Measurements from ENCODE around the gene GNA14. TPM values are rescaled to one million over a fixed set of nuclear protein-coding genes. Genes with fewer than 3 reads are reported as not detected.

The GNA14 gene
- polyA plus RNA-seq, 2 of the 4 experiments (the other 2 are of a cell fraction), result 0.04 to 0.06 TPM

GRCh38 chr9:77679088-77679487 is 31.0 kb upstream of the GNA14 start:
- H3K4me1 ChIP-seq, result no peaks in the 10 kb centered on the region
- no peak for TF ChIP-seq PHF8 (IDR thresholded peaks at IDR 0.05; ENCODE audit: borderline replicate concordance, low read depth)
- no peak for TF ChIP-seq TP53 (CRISPR knock-in tag; IDR thresholded peaks at IDR 0.05)
- no peak for TF ChIP-seq ZNF302 (CRISPR knock-in tag; IDR thresholded peaks at IDR 0.05)
- TF ChIP-seq NPAS2 (CRISPR knock-in tag; IDR thresholded peaks at IDR 0.05; ENCODE audit: borderline replicate concordance), result no peak
- TF ChIP-seq, protein P1, sequence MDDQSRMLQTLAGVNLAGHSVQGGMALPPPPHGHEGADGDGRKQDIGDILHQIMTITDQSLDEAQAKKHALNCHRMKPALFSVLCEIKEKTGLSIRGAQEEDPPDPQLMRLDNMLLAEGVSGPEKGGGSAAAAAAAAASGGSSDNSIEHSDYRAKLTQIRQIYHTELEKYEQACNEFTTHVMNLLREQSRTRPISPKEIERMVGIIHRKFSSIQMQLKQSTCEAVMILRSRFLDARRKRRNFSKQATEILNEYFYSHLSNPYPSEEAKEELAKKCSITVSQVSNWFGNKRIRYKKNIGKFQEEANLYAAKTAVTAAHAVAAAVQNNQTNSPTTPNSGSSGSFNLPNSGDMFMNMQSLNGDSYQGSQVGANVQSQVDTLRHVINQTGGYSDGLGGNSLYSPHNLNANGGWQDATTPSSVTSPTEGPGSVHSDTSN (IDR thresholded peaks at IDR 0.05), result no peak
- TF ChIP-seq HOXB13 (CRISPR knock-in tag; IDR thresholded peaks at IDR 0.05; ENCODE audit: low read depth), result no peak
- no peak for TF ChIP-seq KDM5A (IDR thresholded peaks at IDR 0.05)
- no peak for TF ChIP-seq SMC3 (IDR thresholded peaks at IDR 0.05)
- TF ChIP-seq ESRRA (IDR thresholded peaks at IDR 0.05; ENCODE audit: borderline replicate concordance, low read length), result no peak
- TF ChIP-seq POLR2A (IDR thresholded peaks at IDR 0.05; ENCODE audit: low read length), result no peak
- TF ChIP-seq GATA3 (IDR thresholded peaks at IDR 0.05; ENCODE audit: borderline replicate concordance), result no peak
- TF ChIP-seq, protein P2, sequence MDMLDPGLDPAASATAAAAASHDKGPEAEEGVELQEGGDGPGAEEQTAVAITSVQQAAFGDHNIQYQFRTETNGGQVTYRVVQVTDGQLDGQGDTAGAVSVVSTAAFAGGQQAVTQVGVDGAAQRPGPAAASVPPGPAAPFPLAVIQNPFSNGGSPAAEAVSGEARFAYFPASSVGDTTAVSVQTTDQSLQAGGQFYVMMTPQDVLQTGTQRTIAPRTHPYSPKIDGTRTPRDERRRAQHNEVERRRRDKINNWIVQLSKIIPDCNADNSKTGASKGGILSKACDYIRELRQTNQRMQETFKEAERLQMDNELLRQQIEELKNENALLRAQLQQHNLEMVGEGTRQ (IDR thresholded peaks at IDR 0.05), result no peak
- TF ChIP-seq BCL3 (IDR thresholded peaks at IDR 0.05), result no peak
- H3K4me3 ChIP-seq, result no peak overlapping the region
- H3K27ac ChIP-seq, result no peak overlapping the region
- ATAC-seq (no peak), FAIRE-seq (no peak), DNase-seq (ENCODE audit: low read depth in 1 of 2, low spot score in 1 of 2) (no peak)
- POLR2A ChIA-PET, result no interaction called here
- 68% methylated on average over 2 of the region's 2 CpGs for WGBS (ENCODE audit: missing lambda C conversion rate)
- H3K9me3 ChIP-seq, result no peaks in the 10 kb centered on the region
- no peak overlapping the region for H3K4me2 ChIP-seq
- CTCF ChIA-PET, result no interaction called here

DNA sequence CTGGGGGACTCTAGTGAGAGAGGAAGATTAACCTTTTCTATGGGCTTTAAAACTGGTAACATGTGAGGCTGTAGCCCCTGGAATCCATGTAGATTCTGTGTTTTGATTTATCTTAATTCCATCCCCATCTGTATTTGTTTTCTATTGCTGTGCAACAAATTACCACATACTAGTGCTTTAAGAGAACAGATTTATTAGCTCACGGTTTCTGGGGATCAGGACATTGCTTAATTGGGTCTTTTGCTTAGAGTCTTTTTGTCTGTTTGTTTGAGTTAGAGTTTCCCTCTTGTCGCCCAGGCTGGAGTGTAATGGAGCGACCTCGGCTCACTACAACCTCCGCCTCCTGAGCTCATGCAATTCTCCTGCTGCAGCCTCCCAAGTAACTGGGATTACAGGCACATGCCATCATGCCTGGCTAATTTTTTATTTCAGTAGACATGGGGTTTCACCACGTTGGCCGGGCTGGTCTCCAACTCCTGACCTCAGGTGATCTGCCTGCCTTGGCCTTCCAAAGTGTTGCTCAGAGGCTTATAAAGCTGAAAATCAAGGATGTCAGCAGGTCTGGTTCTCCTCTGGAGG is 29.9 kb upstream of the GNA14 start:
- FAIRE-seq, result no peak
- 71% methylated on average over 7 of the region's 7 CpGs for WGBS (ENCODE audit: missing lambda C conversion rate)
- H3K9me3 ChIP-seq, result no peaks in the 10 kb centered on the region
- CTCF ChIA-PET, result no interaction called here
- TF ChIP-seq, protein P3, sequence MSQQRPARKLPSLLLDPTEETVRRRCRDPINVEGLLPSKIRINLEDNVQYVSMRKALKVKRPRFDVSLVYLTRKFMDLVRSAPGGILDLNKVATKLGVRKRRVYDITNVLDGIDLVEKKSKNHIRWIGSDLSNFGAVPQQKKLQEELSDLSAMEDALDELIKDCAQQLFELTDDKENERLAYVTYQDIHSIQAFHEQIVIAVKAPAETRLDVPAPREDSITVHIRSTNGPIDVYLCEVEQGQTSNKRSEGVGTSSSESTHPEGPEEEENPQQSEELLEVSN (IDR thresholded peaks at IDR 0.05; ENCODE audit: borderline replicate concordance, low read depth), result no peak
- TF ChIP-seq MYC (IDR thresholded peaks at IDR 0.05; ENCODE audit: borderline replicate concordance, low read length) (no peak), HDAC2 (IDR thresholded peaks at IDR 0.05) (no peak), ZFP36 (IDR thresholded peaks at IDR 0.05; ENCODE audit: borderline replicate concordance, partially characterized antibody) (no peak), HOXB5 (CRISPR knock-in tag; IDR thresholded peaks at IDR 0.05) (no peak), MAX (IDR thresholded peaks at IDR 0.05) (no peak), NFE2L2 (conservative IDR thresholded peaks at IDR 0.05; ENCODE audit: low read length) (no peak), ESRRA (IDR thresholded peaks at IDR 0.05; ENCODE audit: borderline replicate concordance, low read length) (no peak), HOXB13 (CRISPR knock-in tag; IDR thresholded peaks at IDR 0.05; ENCODE audit: low read depth) (no peak), HES2 (IDR thresholded peaks at IDR 0.05) (no peak), JUN (IDR thresholded peaks at IDR 0.05) (no peak), HOXA7 (CRISPR knock-in tag; IDR thresholded peaks at IDR 0.05) (no peak)
- TF ChIP-seq, protein P1 (IDR thresholded peaks at IDR 0.05), result no peak
- TF ChIP-seq, protein P4, sequence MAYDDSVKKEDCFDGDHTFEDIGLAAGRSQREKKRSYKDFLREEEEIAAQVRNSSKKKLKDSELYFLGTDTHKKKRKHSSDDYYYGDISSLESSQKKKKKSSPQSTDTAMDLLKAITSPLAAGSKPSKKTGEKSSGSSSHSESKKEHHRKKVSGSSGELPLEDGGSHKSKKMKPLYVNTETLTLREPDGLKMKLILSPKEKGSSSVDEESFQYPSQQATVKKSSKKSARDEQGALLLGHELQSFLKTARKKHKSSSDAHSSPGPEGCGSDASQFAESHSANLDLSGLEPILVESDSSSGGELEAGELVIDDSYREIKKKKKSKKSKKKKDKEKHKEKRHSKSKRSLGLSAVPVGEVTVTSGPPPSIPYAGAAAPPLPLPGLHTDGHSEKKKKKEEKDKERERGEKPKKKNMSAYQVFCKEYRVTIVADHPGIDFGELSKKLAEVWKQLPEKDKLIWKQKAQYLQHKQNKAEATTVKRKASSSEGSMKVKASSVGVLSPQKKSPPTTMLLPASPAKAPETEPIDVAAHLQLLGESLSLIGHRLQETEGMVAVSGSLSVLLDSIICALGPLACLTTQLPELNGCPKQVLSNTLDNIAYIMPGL (CRISPR knock-in tag; IDR thresholded peaks at IDR 0.05; ENCODE audit: borderline replicate concordance), result no peak
- TF ChIP-seq, protein P5, sequence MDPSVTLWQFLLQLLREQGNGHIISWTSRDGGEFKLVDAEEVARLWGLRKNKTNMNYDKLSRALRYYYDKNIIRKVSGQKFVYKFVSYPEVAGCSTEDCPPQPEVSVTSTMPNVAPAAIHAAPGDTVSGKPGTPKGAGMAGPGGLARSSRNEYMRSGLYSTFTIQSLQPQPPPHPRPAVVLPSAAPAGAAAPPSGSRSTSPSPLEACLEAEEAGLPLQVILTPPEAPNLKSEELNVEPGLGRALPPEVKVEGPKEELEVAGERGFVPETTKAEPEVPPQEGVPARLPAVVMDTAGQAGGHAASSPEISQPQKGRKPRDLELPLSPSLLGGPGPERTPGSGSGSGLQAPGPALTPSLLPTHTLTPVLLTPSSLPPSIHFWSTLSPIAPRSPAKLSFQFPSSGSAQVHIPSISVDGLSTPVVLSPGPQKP (IDR thresholded peaks at IDR 0.05; ENCODE audit: low read depth, low read length), result no peak
- no peak overlapping the region for H3K4me3 ChIP-seq
- H3K27ac ChIP-seq, result no peak overlapping the region
- POLR2A ChIA-PET, result no interaction called here
- no peak overlapping the region for H3K4me2 ChIP-seq
- no peak for ATAC-seq
- DNase-seq (ENCODE audit: low read depth in 1 of 2, low spot score in 1 of 2), result no peak
- H3K4me1 ChIP-seq, result no peaks in the 10 kb centered on the region
